Lower leg skin (tissue), 3 donors: ENCODE measurements around the gene KCNG2.

Experiments used
- CTCF ChIP-seq, 3 donors: fragments of 450-650 bp; IDR thresholded peaks; one replicate each; pipeline ENCODE4 v1.5.1; 2016; ENCODE audit warnings: antibody characterized with exemption in 3 of 3, mild to moderate bottlenecking in 3 of 3, moderate library complexity in 2 of 3
- POLR2A ChIP-seq, 2 donors: fragments of 450-650 bp; IDR thresholded peaks; one replicate each; pipeline ENCODE4 v1.6.1; 2016 to 2017; ENCODE audit warnings: antibody characterized with exemption in 2 of 2, mild to moderate bottlenecking in 1 of 2, moderate library complexity in 1 of 2

GRCh38 chr18:79760348-79760747 lies 37.4 kb upstream of the KCNG2 start:
- TF ChIP-seq CTCF (IDR thresholded peaks at IDR 0.05), result no peak
- no peak for TF ChIP-seq POLR2A (IDR thresholded peaks at IDR 0.05)
